AG09309 (cell line): ENCODE measurements around the gene MED16.

Source experiments
- DNase-seq: peaks from one replicate; pipeline ENCODE4 v3.0.0-alpha.2; 2010; ENCODE audit warnings: low read depth
- H3K4me3 ChIP-seq: 2 replicates; pipeline ENCODE4 v1.5.1; 2011; ENCODE audit warnings: mild to moderate bottlenecking, low read depth, low read length, moderate library complexity; ENCODE audit not compliant: control insufficient read depth
- TF ChIP-seq, protein P1 (sequence below): IDR thresholded peaks from 2 replicates; pipeline ENCODE4 v1.5.1; 2011; ENCODE audit warnings: mild to moderate bottlenecking, low read depth, low read length, inconsistent platforms; ENCODE audit not compliant: insufficient read depth, control insufficient read depth; ENCODE audit errors: missing control alignments

The MED16 gene

GRCh38 chr19:888581-889385, 4.2 kb downstream of the MED16 start:
- DNase-seq = no peak
- TF ChIP-seq, protein P1, sequence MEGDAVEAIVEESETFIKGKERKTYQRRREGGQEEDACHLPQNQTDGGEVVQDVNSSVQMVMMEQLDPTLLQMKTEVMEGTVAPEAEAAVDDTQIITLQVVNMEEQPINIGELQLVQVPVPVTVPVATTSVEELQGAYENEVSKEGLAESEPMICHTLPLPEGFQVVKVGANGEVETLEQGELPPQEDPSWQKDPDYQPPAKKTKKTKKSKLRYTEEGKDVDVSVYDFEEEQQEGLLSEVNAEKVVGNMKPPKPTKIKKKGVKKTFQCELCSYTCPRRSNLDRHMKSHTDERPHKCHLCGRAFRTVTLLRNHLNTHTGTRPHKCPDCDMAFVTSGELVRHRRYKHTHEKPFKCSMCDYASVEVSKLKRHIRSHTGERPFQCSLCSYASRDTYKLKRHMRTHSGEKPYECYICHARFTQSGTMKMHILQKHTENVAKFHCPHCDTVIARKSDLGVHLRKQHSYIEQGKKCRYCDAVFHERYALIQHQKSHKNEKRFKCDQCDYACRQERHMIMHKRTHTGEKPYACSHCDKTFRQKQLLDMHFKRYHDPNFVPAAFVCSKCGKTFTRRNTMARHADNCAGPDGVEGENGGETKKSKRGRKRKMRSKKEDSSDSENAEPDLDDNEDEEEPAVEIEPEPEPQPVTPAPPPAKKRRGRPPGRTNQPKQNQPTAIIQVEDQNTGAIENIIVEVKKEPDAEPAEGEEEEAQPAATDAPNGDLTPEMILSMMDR = no peak
- no peak overlapping the region for H3K4me3 ChIP-seq

GRCh38 chr19:887599-887998, 5.4 kb downstream of the MED16 start:
- TF ChIP-seq, protein P1 = no peak
- no peak overlapping the region for H3K4me3 ChIP-seq
- DNase-seq = no peak

DNA sequence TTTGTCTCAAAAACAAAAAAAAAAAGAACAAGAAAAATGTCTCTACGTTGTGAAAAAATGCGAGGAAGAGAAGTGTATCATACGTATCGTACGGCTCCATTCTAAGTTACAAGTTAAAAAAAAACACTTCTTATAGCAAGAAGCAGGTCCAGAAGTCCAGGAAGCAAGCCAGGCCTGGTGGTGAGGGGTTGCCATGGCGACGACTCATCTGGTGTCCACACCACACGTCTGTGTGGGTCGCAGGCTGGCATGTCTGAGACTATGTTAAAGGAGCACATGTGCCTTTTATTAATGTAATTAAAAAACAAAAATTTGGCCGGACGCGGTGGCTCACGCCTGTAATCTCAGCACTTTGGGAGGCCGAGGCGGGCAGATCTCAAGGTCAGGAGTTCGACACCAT, 5.9 kb downstream of the MED16 start:
- TF ChIP-seq, protein P1 = no peak
- DNase-seq = peak; percentile 25
- no peak overlapping the region for H3K4me3 ChIP-seq

DNA sequence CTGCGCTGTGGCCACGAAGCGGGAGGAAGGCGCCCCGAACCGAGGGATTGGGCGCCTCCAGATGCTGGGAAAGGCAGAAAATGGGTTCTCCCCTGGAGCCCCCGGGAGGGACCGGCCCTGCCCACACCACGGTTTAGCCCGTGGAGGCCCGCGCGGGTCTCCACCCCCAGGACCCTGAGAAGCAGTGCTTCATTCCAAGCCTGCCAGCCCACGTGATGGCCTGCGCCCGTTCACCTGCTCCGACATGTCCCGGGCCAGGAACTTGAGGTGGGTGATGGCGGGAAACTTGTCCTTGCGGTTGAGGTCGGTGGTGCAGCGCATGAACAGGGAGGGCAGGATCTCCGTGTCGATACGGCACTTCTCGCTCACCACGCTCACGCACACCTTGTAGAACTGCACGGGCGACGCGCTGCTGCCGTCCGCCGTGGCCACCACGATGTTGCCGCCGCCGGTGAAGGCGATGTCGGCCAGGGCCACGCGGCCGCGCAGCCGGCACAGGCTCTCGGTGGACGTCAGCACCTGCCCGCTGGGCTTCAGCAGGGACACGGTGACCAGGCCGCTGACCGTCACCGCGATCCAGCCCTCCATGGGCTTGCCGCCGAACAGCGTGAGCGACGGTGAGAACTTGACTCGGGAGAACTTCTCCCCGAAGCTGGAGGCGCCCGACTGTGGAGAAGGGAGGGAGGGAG, 7.3 kb downstream of the MED16 start:
- no peak for DNase-seq
- no peak overlapping the region for H3K4me3 ChIP-seq
- TF ChIP-seq, protein P1 = no peak

GRCh38 chr19:884420-885211, 8.4 kb downstream of the MED16 start:
- H3K4me3 ChIP-seq = no peak overlapping the region
- DNase-seq = no peak
- TF ChIP-seq, protein P1 = no peak

GRCh38 chr19:883661-884211, 9.3 kb downstream of the MED16 start:
- no peak for DNase-seq
- TF ChIP-seq, protein P1 = no peak
- H3K4me3 ChIP-seq = no peak overlapping the region
